PFSK-1 (cell line): Measurements from ENCODE around the gene SVIL.

Experiments
- FOXP2 ChIP-seq: optimal IDR thresholded peaks from 2 replicates; pipeline ENCODE3; 2011; ENCODE audit warnings: borderline replicate concordance, control low read depth, inconsistent platforms; ENCODE audit not compliant: insufficient read depth; ENCODE audit errors: extremely low read length, extremely low read depth
- POLR2AphosphoS5 ChIP-seq: IDR thresholded peaks from 2 replicates; pipeline ENCODE4 v1.6.1; 2012; ENCODE audit warnings: low read depth, mild to moderate bottlenecking, control low read depth, low read length, moderate library complexity
- SIN3A ChIP-seq: IDR thresholded peaks from 2 replicates; pipeline ENCODE4 v1.6.1; 2012; ENCODE audit warnings: mild to moderate bottlenecking, low read length, moderate library complexity, borderline replicate concordance; ENCODE audit not compliant: insufficient read depth
- TAF1 ChIP-seq: IDR thresholded peaks from 2 replicates; pipeline ENCODE4 v1.6.1; 2012; ENCODE audit warnings: low read length, control low read depth, borderline replicate concordance; ENCODE audit not compliant: insufficient read depth
- TF ChIP-seq, protein P1 (sequence below), 2 experiments: IDR thresholded peaks; 2 replicates each; pipeline versions ENCODE4 v1.6.1 to v1.8.0; 2011 to 2012; ENCODE audit warnings: low read depth in 2 of 2, low read length in 2 of 2, control low read depth in 1 of 2, inconsistent platforms in 1 of 2, mild to moderate bottlenecking in 1 of 2, moderate library complexity in 1 of 2; ENCODE audit not compliant: insufficient read depth in 1 of 2

The SVIL gene

DNA sequence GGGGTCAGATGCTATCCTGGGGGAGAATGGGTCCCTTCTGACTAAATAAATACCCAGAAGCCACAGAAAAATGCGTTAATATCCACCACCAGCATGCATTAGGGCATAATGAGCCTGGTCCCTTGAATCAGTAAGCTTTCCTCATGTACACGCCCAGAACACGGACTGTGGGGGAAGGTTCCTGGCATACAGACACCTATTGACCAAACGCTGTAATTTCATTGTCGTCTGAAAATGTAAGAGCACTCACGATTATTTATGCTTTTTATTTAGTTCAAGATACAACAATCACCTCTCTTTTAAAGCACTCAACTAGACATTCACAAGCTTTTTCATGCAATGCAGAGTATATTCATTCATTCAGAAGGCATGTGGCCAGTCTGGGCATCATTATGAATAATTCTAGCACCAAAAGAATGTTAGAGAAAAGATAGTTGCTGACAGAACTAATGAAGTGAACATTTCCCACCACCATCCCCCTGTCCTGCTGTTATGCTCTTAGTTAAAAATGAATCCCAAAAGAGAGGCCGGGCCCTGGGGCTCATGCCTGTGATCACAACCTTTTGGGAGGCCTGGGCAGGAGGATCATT, 101.0 kb downstream of the SVIL start:
- TF ChIP-seq POLR2AphosphoS5 (no peak), SIN3A (no peak), TAF1 (no peak), FOXP2 (no peak)
- TF ChIP-seq, protein P1, sequence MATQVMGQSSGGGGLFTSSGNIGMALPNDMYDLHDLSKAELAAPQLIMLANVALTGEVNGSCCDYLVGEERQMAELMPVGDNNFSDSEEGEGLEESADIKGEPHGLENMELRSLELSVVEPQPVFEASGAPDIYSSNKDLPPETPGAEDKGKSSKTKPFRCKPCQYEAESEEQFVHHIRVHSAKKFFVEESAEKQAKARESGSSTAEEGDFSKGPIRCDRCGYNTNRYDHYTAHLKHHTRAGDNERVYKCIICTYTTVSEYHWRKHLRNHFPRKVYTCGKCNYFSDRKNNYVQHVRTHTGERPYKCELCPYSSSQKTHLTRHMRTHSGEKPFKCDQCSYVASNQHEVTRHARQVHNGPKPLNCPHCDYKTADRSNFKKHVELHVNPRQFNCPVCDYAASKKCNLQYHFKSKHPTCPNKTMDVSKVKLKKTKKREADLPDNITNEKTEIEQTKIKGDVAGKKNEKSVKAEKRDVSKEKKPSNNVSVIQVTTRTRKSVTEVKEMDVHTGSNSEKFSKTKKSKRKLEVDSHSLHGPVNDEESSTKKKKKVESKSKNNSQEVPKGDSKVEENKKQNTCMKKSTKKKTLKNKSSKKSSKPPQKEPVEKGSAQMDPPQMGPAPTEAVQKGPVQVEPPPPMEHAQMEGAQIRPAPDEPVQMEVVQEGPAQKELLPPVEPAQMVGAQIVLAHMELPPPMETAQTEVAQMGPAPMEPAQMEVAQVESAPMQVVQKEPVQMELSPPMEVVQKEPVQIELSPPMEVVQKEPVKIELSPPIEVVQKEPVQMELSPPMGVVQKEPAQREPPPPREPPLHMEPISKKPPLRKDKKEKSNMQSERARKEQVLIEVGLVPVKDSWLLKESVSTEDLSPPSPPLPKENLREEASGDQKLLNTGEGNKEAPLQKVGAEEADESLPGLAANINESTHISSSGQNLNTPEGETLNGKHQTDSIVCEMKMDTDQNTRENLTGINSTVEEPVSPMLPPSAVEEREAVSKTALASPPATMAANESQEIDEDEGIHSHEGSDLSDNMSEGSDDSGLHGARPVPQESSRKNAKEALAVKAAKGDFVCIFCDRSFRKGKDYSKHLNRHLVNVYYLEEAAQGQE (IDR thresholded peaks at IDR 0.05; ENCODE audit: insufficient read depth in 1 of 2, low read depth in 2 of 2, low read length in 2 of 2) = no peak

DNA sequence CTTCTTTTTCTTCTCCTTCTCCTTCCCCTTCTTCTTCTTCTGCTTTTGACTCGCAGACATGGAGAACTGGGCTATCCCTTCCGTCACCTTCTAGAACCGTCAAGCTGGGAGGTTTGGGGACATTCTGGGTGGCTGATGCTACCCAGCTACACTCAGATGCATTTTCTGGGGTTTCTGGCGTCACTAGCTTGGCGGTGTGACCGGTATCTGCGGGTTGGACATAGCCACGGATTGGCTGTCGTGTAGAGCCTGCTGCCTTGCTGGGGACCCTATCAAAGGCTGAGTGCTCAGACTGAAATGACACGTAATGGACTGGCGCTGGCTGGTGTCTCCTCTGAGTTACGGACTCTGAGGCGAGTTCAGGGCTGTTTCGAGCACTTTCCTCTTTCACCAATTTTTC, 101.7 kb downstream of the SVIL start:
- TF ChIP-seq SIN3A (no peak), POLR2AphosphoS5 (no peak), FOXP2 (no peak), TAF1 (no peak)
- TF ChIP-seq, protein P1 (IDR thresholded peaks at IDR 0.05; ENCODE audit: insufficient read depth in 1 of 2, low read depth in 2 of 2, low read length in 2 of 2) = no peak

DNA sequence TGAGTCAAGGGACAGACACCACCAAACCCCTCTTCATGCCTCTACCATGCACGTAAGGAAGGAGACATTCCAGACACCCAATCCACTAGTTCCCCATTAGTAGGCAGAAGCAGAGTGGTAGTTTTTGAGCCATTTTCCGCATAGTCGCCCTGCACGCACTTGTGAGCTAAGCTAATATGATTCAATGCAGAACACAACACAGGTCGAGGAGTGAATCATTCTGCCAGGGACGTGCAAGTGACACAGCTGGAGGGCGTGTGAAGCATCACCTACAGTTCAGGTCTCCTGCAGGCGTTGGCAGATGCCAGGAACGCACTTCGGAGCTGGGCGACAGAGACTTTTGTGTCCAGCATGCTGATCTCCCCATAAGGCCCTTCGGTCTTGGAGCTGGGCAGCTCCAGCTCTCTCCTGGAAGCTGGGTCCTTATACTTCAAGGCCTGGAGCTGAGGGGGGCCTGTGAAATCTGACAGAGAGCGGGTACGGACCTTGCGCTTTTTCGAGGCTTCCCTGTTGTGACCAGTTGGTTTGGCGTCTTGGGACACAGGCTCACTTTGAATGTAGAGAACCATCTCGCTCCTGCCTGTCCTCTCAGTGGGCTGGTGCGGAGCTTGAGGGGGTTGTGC, 102.4 kb downstream of the SVIL start:
- TF ChIP-seq SIN3A = no peak
- TF ChIP-seq, protein P1 (IDR thresholded peaks at IDR 0.05; ENCODE audit: insufficient read depth in 1 of 2, low read depth in 2 of 2, low read length in 2 of 2) = no peak
- no peak for TF ChIP-seq FOXP2
- no peak for TF ChIP-seq POLR2AphosphoS5
- TF ChIP-seq TAF1 = no peak

DNA sequence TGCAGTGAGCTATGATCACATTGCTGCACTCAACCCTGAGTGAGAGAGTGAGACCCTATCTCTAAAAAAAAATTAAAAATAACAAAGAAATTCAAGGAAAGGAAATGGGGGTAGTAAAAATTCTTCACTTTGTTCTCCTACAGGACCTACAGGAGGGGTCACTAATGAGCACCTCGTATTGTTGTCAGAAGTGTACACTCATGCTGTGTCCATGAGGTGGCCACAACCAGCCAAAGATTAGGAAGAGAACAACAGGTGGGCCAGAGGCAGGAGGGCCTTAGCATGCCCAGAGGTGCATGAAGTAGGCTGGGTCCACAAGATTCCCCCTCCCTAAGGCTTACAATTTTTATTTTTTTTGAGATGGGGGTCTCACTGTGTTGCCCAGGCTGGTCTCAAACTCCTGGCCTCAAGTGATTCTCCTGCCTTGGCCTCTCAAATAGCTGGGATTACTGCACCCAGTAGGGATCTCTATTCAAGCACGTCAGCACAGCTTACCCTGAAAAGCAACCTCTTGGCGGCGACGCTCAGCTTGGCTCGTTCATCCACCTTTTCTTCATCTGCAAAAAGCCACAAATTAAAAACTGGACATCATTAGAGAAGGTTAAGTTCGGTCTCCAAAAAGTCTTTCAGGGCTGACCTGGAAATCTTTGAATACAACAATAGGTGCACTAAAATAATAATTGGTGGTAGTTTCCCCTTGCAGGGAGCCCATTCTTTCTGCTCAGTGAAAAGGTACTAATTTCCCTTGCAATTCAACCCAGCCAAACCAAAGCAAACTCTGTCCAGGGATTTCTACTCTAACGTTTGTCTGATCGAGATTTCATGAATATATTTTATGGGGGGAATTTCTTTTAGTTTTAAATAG, 104.4 kb downstream of the SVIL start:
- TF ChIP-seq TAF1 (no peak), SIN3A (no peak), POLR2AphosphoS5 (no peak), FOXP2 (no peak)
- TF ChIP-seq, protein P1 (IDR thresholded peaks at IDR 0.05; ENCODE audit: insufficient read depth in 1 of 2, low read depth in 2 of 2, low read length in 2 of 2) = no peak
